Activated T-cell treated with anti-CD3 and anti-CD28 coated beads for 24 hours (primary cell): ENCODE data around the gene ZMYND11.
"Not testable (repeated sequence)": the region's sequence is repeated elsewhere in the genome, so short reads cannot be mapped to it uniquely, and the experiment has no call there.

ENCODE experiments used
- DNase-seq: peaks from one replicate; pipeline ENCODE4 v3.0.0-alpha.2; 2020; ENCODE audit warnings: low read depth

ZMYND11 gene

DNA sequence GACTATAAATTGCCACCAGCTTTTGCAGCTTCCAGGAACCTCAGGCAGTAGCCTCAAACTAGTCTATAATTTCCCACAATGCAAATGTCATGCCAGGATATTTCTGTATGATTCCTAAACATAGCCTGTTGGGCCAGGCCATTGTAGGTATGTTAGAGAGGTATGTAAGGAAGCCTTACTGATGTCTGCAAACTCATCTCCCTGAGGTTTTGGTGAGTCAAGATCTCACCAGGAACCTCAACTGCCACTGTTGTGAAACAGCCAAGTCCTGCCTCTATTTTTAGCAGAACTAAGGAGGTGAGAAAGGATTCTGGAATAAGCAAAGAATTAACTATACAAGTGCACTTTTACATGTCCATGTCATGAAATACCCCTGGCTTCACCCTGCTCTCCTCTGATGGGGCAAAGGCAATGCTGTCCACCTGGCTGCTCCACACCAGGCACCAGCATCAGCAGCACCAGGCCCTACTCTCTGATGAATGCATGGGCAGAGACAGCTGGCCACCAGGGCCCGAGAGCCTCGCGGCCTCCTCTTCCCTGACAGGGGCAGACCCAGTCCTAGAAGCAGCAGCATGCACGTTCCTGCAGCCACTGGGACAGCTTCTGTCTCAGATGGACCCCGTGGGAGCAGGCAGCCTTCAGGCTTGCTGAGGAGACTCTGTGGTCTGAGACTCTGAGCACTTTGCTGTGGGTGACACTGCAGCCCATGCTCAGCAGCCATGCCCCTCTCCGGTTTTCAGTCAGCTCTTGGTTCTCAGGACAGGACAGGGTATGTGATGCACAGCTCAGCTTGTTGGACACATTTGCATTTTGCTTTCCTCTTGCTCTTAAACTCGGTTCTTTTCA lies 147.3 kb downstream of the ZMYND11 start:
- DNase-seq, result no peak

DNA sequence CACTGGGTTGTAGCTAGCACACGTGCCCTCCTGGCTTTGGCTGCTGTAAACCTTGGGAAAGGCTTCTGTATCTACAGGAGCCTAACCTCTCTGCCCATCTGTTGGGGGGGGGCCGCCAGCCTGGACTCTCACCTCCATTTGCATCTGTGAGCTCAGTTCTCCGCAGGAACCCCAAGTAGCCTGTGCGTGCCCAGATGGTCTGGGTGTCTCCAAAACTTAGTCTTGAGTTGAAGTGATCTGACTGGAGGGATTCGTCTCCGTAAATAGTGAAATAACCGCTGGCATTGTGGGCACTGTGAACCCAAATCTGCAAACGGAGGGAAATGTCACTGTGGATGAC lies 147.9 kb downstream of the ZMYND11 start:
- no peak for DNase-seq

GRCh38 chr10:283916-284356 lies 148.7 kb downstream of the ZMYND11 start:
- peak; percentile 11 for DNase-seq

DNA sequence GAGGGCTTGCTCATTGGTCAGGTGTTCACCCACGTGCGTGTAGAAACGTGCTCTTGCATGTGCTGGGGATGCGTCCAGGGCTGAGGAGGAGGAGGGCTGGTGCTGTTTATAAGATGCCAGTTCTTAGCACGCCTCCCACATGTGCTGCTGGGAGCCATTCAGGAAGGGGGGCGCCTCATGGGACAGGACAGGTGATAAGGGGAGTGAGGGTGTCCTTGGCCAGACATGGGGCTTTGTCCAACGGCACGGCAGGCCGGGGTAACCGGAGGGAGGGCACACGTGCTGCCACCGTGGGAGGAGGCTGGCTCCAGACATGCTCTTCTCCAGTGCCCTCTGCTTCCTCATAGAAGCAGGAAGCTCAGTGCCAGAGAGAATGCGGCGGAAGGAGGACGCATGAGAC lies 150.0 kb downstream of the ZMYND11 start:
- no peak for DNase-seq

- DNase-seq, result no peak
These were observed 151.9 kb downstream of the ZMYND11 start for GRCh38 chr10:287026-287709.

DNA sequence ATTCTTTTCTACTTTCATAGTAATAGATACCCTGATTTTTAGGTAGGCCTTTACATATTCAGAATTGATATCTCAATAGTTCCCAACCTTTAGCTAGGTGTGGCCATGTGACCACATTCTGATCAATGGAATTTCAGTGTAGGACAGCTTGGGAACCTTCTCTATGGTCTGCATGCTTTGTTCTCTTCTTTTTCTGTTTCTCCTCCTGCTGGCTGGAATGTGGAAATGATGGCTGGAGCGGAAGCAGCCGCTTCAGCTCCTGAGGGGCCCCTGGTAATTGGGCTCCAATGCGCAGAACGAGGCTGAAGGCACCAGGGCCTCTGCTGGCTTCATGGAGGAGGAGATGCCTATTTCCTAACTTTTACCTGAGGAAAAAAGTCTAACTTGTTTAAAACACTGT lies 152.6 kb downstream of the ZMYND11 start:
- no peak for DNase-seq

GRCh38 chr10:288316-289200 lies 153.3 kb downstream of the ZMYND11 start:
- DNase-seq, result no peak

- no peak for DNase-seq
These were observed 154.3 kb downstream of the ZMYND11 start for GRCh38 chr10:289581-289980.

- no peak for DNase-seq
These were observed 154.9 kb downstream of the ZMYND11 start for GRCh38 chr10:290026-290725.

DNA sequence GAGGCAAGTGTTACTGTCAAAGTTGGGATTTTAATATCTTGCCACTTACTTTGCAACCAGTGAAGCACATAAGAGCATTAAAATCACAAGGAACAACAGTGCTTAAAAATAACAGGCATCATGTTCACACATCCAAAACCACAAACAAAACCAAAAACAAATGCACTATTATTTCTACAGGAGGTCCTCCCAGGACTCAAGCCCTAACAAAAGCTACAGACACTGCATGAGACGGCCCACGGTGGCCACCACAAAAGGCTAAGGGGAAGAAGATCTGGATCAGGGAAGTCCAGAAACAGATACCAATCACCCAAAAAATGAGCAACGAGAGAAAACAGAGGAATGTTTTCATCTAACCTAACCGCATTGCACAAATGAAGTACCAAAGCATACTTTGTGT lies 158.4 kb downstream of the ZMYND11 start:
- no peak for DNase-seq

DNA sequence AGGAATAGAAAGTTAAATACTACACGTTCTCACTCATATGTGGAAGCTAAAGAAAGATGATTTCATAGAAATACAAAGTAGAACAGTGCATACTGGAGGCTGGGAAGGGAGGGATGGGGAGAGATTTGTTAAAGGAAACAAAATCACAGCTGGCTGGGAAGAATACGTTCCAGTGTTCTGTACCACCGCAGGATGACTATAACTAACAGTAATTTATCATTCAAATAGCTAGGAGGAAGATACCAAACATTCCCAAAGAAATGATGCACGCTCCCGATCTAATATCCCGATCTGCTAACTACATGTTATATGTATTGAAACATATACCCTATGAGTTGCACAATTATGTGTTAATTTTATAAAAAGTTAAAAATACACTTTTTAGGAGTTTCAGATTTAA lies 162.3 kb downstream of the ZMYND11 start:
- no peak for DNase-seq

DNA sequence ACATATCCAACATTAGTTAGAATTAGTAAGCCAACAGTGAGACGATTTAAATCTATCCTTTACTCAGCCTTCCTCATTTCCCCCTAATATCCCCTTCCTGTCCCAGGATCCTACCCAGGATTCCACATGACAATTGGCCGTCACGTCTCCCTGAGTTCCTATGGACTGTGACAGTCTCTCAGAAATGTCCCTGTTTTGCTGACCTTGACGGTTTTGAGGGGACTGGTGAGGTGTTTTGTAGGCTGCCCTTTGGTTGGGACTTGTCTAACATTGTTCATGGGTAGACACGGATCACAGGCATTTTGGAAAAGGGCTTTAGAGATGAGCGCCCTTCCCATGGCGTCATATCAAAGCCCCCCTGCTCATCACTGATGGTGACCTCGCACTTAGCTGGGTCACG lies 162.8 kb downstream of the ZMYND11 start:
- DNase-seq, result no peak

DNA sequence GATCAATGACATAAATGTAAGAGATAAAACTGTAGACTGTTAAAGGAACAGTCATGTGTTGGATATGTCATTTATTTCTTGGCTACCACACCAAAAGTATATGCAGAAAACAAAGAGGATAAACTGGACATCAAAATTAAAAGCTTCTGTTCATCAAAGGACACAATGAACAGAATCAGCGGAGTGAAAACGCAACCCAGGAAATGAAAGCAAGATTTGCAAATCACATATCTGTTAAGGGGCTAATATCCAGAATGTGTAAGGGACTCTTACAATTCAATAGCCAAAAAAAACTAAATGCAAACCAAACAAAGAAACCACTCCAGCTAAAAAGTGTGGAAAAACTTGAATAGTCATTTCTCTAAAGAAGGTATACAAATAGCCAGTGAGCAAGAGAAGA lies 164.3 kb downstream of the ZMYND11 start:
- no peak for DNase-seq

GRCh38 chr10:299969-300368 lies 164.7 kb downstream of the ZMYND11 start:
- no peak for DNase-seq

DNA sequence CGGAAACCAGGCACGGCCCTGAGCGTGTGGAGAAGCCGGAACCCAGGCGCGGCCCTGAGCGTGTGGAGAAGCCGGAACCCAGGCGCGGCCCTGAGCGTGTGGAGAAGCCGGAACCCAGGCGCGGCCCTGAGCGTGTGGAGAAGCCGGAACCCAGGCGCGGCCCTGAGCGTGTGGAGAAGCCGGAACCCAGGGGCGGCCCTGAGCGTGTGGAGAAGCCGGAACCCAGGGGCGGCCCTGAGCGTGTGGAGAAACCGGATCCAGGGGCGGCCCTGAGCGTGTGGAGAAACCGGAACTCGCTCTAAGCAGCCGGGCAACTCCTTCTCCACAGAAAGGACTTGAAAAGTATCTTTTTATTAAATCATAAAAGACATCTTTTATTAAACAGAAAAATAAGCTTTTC lies 165.3 kb downstream of the ZMYND11 start:
- not testable (repeated sequence) for DNase-seq

GRCh38 chr10:301536-301935 lies 166.3 kb downstream of the ZMYND11 start:
- DNase-seq, result no peak
